HUES6 (cell line): ENCODE results near the gene LEF1.

ENCODE experiments used
- H3K27ac ChIP-seq: 2 replicates; pipeline ENCODE4 v1.7.0; 2013; ENCODE audit warnings: low read depth, mild to moderate bottlenecking, low read length, inconsistent platforms
- H3K27me3 ChIP-seq: 2 replicates; pipeline ENCODE4 v1.6.1; 2013; ENCODE audit warnings: low read length; ENCODE audit not compliant: control insufficient read depth, insufficient read depth
- H3K36me3 ChIP-seq: 2 replicates; pipeline ENCODE4 v1.6.1; 2013; ENCODE audit warnings: low read length; ENCODE audit not compliant: control insufficient read depth, insufficient read depth
- H3K4me1 ChIP-seq: 2 replicates; pipeline ENCODE4 v1.6.1; 2013; ENCODE audit warnings: low read length; ENCODE audit not compliant: control insufficient read depth, insufficient read depth
- H3K4me3 ChIP-seq: 2 replicates; pipeline ENCODE4 v1.5.1; 2013; ENCODE audit warnings: low read depth, low read length
- H3K9ac ChIP-seq: one replicate; pipeline ENCODE4 v1.6.1; 2013; ENCODE audit warnings: mild to moderate bottlenecking, low read length
- H3K9me3 ChIP-seq: 2 replicates; pipeline ENCODE4 v1.6.1; 2013; ENCODE audit warnings: low read depth, low read length; ENCODE audit not compliant: control insufficient read depth, insufficient read depth

LEF1 gene

DNA sequence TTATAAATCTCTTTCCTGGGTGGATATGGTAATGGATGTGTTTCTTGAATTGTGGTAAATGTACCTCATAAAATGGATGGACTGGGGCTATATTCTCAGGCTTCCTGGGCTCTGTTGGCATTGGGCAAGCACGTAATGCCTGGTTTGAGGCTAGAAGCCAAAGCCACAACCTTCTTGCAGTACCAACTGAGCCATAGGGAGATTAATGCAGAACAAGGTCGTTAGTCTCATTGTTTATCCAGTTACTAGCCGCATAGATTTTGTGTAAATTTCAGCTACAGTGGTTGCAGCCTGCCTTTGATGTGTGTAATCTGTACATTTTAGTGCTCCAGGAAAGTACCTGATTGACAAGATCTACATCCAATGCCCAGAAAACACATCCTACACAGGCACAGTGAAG, 7.2 kb upstream of the LEF1 start:
- H3K36me3 ChIP-seq = no peaks in the 10 kb centered on the region
- no peak overlapping the region for H3K27ac ChIP-seq
- H3K27me3 ChIP-seq = peaks cover 42% of the 10 kb centered on the region
- H3K9ac ChIP-seq = no peak overlapping the region
- H3K4me1 ChIP-seq = peaks cover 19% of the 10 kb centered on the region
- no peaks in the 10 kb centered on the region for H3K9me3 ChIP-seq
- H3K4me3 ChIP-seq = no peak overlapping the region

GRCh38 chr4:108174856-108175255, 6.1 kb upstream of the LEF1 start:
- H3K9ac ChIP-seq = no peak overlapping the region
- H3K36me3 ChIP-seq = no peaks in the 10 kb centered on the region
- H3K4me3 ChIP-seq = no peak overlapping the region
- H3K4me1 ChIP-seq = peaks cover 30% of the 10 kb centered on the region
- H3K27ac ChIP-seq = no peak overlapping the region
- no peaks in the 10 kb centered on the region for H3K9me3 ChIP-seq
- peaks cover 53% of the 10 kb centered on the region for H3K27me3 ChIP-seq

- no peaks in the 10 kb centered on the region for H3K36me3 ChIP-seq
- peaks cover 36% of the 10 kb centered on the region for H3K4me1 ChIP-seq
- peak overlapping the region; percentile 85 for H3K4me3 ChIP-seq
- peaks cover 65% of the 10 kb centered on the region for H3K27me3 ChIP-seq
- H3K9ac ChIP-seq = peak overlapping the region; percentile 99
- no peaks in the 10 kb centered on the region for H3K9me3 ChIP-seq
- peak overlapping the region; percentile 85; the same call in 1 of the 2 replicates for H3K27ac ChIP-seq
These were observed 4.9 kb upstream of the LEF1 start for GRCh38 chr4:108173599-108174057.

DNA sequence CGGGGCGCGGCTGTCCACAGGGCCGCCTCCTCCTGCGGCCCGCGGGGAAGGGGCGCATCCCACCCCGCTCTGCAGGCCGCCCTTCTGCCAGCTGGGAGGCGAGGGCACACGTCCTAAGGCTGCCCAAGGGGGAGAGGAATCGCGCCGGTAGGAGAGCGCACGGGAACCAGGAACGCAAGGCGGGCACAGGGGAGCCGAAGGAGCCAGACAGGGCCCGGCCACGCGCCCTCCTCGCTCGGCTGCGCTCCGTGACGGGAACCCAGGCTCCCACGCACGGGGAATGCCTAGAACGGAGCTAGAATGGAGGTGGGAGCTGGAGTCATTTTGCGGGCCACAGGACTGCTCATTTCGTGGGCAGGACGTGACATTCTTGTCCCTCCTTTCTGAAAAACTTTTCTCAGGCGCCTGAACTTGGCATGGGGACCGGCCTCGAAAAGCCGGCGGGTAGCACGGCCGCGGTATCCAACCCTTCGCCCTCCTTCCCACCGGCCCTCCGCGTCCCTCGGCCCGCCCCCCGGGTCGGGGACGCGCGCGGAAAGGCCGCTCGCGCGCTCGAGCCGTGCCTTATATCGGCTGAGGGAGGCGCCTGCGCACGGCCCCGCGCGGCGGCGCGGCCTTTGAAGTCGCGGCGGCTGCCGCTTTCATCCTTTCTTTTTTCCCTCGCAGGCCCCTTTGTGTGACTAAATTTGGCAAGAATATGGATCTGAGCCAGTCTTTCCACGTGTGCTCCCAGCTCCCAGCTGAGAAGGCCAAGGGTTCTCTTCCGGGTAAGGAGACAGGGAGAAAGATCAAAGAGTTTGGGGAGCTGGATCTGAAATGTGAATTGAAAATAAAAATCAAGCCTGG, 4.2 kb upstream of the LEF1 start:
- H3K9ac ChIP-seq = peak overlapping the region; percentile 99
- H3K4me3 ChIP-seq = peak overlapping the region; percentile 85
- H3K9me3 ChIP-seq = no peaks in the 10 kb centered on the region
- H3K27me3 ChIP-seq = peaks cover 72% of the 10 kb centered on the region
- peaks cover 36% of the 10 kb centered on the region for H3K4me1 ChIP-seq
- H3K27ac ChIP-seq = peak overlapping the region; percentile 87; the same call in 1 of the 2 replicates
- no peaks in the 10 kb centered on the region for H3K36me3 ChIP-seq

GRCh38 chr4:108172231-108172752, 3.6 kb upstream of the LEF1 start:
- H3K4me3 ChIP-seq = peak overlapping the region; percentile 85
- peak overlapping the region; percentile 87; the same call in 1 of the 2 replicates for H3K27ac ChIP-seq
- H3K9ac ChIP-seq = peak overlapping the region; percentile 99
- H3K36me3 ChIP-seq = no peaks in the 10 kb centered on the region
- peaks cover 36% of the 10 kb centered on the region for H3K4me1 ChIP-seq
- no peaks in the 10 kb centered on the region for H3K9me3 ChIP-seq
- peaks cover 78% of the 10 kb centered on the region for H3K27me3 ChIP-seq

GRCh38 chr4:108171339-108172230, 2.9 kb upstream of the LEF1 start:
- no peaks in the 10 kb centered on the region for H3K9me3 ChIP-seq
- peak overlapping the region; percentile 87; the same call in 1 of the 2 replicates for H3K27ac ChIP-seq
- H3K27me3 ChIP-seq = peaks cover 85% of the 10 kb centered on the region
- H3K9ac ChIP-seq = peak overlapping the region; percentile 99
- H3K4me1 ChIP-seq = peaks cover 36% of the 10 kb centered on the region
- H3K36me3 ChIP-seq = no peaks in the 10 kb centered on the region
- H3K4me3 ChIP-seq = peak overlapping the region; percentile 85

DNA sequence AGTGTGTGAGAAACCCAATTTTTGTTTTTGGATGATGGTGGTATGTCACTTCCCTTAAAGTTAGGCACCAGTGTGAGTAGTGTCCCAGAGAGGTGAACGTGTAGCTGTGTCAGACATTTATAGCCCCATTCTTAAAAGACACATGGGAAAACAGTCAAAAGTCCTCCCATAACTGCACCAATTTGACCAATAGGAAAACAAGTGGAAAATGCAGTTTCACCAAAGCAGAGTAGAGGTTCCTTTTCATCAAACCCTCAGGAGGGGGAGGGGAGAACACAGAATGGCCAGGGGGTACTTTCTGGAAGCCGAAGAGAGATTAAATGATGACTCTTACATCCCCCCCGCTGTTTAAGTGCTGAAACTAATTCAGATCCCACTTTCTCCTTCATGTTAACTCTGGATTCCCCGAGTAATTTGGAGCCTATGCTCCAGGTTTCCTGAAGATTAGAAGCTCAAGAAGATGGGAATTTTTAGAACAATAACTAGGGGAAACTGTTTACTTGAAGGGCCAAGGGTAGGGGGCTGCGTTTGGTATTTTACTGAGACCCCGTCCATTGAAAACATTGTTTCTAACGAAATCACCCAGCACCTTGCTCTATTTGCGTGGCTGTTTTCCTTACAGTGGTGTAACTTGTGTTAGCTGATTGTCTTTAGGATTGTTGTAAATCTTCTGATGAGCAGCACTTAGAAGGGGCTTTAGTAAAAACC, 2.1 kb upstream of the LEF1 start:
- H3K4me1 ChIP-seq = peaks cover 41% of the 10 kb centered on the region
- no peaks in the 10 kb centered on the region for H3K36me3 ChIP-seq
- peaks cover 93% of the 10 kb centered on the region for H3K27me3 ChIP-seq
- H3K9ac ChIP-seq = peak overlapping the region; percentile 99
- peak overlapping the region; percentile 85 for H3K4me3 ChIP-seq
- no peak overlapping the region; the same call in 1 of the 2 replicates for H3K27ac ChIP-seq
- H3K9me3 ChIP-seq = no peaks in the 10 kb centered on the region

GRCh38 chr4:108169664-108170063, 932 bp upstream of the LEF1 start:
- H3K4me1 ChIP-seq = peaks cover 46% of the 10 kb centered on the region
- no peaks in the 10 kb centered on the region for H3K9me3 ChIP-seq
- H3K4me3 ChIP-seq = peak overlapping the region; percentile 70
- H3K27me3 ChIP-seq = peaks cover 99% of the 10 kb centered on the region
- no peaks in the 10 kb centered on the region; the same call in 1 of the 2 replicates for H3K36me3 ChIP-seq
- peak overlapping the region; percentile 63 for H3K9ac ChIP-seq
- H3K27ac ChIP-seq = no peak overlapping the region; the same call in 1 of the 2 replicates

DNA sequence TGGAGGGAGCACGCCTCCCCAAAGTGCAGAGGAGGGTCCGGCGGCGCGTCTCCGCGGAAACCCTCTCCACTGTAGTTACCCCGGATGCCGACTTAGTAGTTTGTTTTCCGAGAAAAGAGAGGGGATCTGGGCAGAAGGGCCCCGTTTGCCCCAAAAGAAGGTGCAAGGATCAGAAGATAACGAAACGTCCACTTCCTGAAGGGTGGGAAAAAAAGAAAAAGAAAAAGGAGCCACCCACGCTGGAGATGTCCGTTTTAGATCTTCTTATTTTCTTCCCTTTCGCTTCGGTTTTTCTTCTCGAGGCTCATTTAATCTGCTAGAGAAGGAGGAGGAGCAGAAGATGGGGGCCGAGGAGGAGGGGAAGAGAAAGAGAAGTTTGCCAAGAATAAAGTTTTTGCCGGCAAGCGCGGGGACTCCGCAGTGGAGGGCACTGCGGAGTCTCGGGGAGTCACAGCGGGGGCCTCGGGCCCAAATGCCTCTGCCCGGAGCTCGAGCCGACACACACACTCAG, 517 bp downstream of the LEF1 start:
- H3K4me3 ChIP-seq = peak overlapping the region; percentile 70
- H3K4me1 ChIP-seq = peaks cover 36% of the 10 kb centered on the region
- no peaks in the 10 kb centered on the region for H3K9me3 ChIP-seq
- H3K9ac ChIP-seq = peak overlapping the region; percentile 87
- H3K27ac ChIP-seq = peak overlapping the region; percentile 72; the same call in 1 of the 2 replicates
- H3K27me3 ChIP-seq = peaks cover 91% of the 10 kb centered on the region
- H3K36me3 ChIP-seq = no peaks in the 10 kb centered on the region; the same call in 1 of the 2 replicates
